ENCODE results near the gene TNS1. TPM values are rescaled to one million over a fixed set of nuclear protein-coding genes. Genes with fewer than 3 reads are reported as not detected.
A peak's percentile ranks its signal among the peaks of the same experiment; 100 is the strongest.

Gene TNS1
- polyA plus RNA-seq, 1 experiment: 19.7 TPM

DNA sequence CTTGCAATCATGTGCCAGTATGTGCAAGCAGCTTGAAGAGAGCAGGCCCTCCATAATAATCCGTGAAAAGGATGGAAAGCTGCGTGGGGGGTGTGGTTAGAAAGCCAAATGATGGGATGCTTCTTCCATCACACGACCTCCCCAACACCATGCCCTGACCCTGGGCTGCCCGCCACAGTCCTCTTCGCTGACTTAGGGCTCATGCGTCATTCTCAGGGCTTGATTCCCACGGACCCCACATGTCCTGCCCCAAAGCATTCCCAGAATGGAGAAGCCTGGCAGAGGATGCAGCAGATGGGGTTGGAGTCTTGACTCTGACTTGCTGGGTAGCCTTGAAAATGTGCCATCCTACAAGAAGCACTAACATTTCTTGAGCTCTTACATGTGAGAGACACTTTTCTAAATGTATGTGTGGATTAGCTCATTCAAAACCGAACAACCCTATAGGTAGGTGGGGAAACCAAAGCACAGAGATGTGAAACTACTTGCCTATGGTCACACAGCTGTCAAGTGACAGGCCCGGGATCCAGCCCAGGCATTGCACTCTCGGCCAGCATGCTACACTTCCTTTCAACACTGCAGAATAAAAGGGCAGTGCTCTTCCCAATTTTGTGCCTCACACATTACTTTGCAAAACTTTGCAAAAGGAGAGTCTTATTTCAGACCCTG is 3.7 kb downstream of the TNS1 start:
- POLR2A ChIA-PET: no interaction called here
- no peaks in the 10 kb centered on the region for H3K27me3 ChIP-seq (ENCODE audit: control insufficient read depth, insufficient read depth, low read length)
- DNase-seq (ENCODE audit: low read depth, low spot score): no peak
- H3K27ac ChIP-seq (ENCODE audit: low read depth, low read length): no peak overlapping the region
- no peak for TF ChIP-seq CTCF (IDR thresholded peaks at IDR 0.05; ENCODE audit: low read depth, low read length)
- CTCF ChIA-PET: interaction anchor here (1.0 to 1.9 kb wide), 3 partner anchors 10 to 213 kb away, joined by 3 to 4 read pairs (median 3); no protein-coding TSS in a partner anchor
- H3K4me3 ChIP-seq (ENCODE audit: low read depth, low read length): no peak overlapping the region; the same call in 1 of the 2 replicates
- no peaks in the 10 kb centered on the region for H3K9me3 ChIP-seq (ENCODE audit: control insufficient read depth, insufficient read depth, low read length)

DNA sequence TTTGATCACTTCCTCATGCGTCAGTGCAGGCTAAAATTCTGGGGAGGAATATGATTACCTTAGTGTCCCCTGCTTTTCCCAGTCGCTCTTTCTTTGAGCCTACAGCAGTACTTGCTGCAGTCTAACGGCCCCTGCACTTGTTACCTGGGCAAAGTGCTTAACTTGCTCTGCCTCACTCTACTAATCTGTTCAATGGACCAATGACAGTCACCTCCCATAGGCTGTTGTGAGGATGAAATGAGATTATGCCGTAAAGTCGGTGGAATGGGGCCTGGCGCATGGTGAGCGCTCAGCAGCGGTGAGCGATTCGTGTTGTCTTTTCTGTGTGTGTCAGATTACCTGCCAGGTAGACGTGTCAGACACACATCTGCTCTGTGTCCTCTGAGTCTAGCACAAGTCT is 5.3 kb downstream of the TNS1 start:
- Histone ChIP-seq H3K27ac (ENCODE audit: low read depth, low read length) (peak overlapping the region; percentile 21), H3K27me3 (ENCODE audit: control insufficient read depth, insufficient read depth, low read length) (no peaks in the 10 kb centered on the region), H3K9me3 (ENCODE audit: control insufficient read depth, insufficient read depth, low read length) (no peaks in the 10 kb centered on the region), H3K4me3 (ENCODE audit: low read depth, low read length) (no peak overlapping the region)
- no peak for DNase-seq (ENCODE audit: low read depth, low spot score)
- CTCF ChIA-PET: interaction anchor here (1.3 kb wide), 1 partner anchor 111 kb away, joined by 3 read pairs; no protein-coding TSS in a partner anchor
- no peak for TF ChIP-seq CTCF (IDR thresholded peaks at IDR 0.05; ENCODE audit: low read depth, low read length)
- POLR2A ChIA-PET: no interaction called here

GRCh38 chr2:217996361-217996760 is 6.4 kb downstream of the TNS1 start:
- H3K9me3 ChIP-seq (ENCODE audit: control insufficient read depth, insufficient read depth, low read length): no peaks in the 10 kb centered on the region
- CTCF ChIA-PET: interaction anchor here (0.8 to 1.6 kb wide), 4 partner anchors 38 to 210 kb away, joined by 3 to 7 read pairs (median 3); no protein-coding TSS in a partner anchor
- no peaks in the 10 kb centered on the region for H3K27me3 ChIP-seq (ENCODE audit: control insufficient read depth, insufficient read depth, low read length)
- DNase-seq (ENCODE audit: low read depth, low spot score): peak; percentile 36
- no peak for TF ChIP-seq CTCF (IDR thresholded peaks at IDR 0.05; ENCODE audit: low read depth, low read length)
- 0 out of 2 replicates have a peak overlapping the region, but pooled peaks have one; percentile 10 for H3K4me3 ChIP-seq (ENCODE audit: low read depth, low read length)
- H3K27ac ChIP-seq (ENCODE audit: low read depth, low read length): peak overlapping the region; percentile 69
- POLR2A ChIA-PET: interaction anchor here (0.6 to 1.4 kb wide), 2 partner anchors 33 to 62 kb away, joined by 3 to 5 read pairs; no protein-coding TSS in a partner anchor

DNA sequence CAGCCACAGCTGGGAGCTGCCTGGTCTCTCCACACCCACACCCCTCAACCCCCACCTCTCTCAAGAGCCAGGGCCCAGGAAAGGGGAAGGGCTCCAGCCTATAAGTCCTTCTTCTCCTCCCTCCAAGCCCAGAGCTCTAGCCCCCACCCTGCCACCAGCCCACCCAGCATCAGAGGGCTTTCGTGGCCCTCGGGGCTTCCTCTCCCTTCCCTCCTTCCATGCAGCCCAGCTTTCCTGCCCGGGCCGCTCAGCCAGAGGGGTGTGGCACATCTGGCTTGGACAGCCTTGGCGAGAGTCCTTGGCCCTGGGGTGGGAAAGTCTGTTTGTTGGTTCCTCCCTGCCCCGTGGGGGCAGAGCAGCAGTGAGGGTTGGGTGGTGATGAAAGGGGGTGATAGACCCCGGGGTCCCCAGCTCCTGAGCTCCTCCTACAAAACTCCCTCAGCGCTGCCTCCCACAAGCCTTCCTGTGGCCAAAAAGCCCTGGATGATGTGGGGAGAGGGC is 7.0 kb downstream of the TNS1 start:
- no peaks in the 10 kb centered on the region for H3K9me3 ChIP-seq (ENCODE audit: control insufficient read depth, insufficient read depth, low read length)
- ChIA-PET POLR2A (interaction anchor here (1.4 kb wide), 1 partner anchor 62 kb away, joined by 3 read pairs; no protein-coding TSS in a partner anchor), CTCF (interaction anchor here (0.8 to 1.6 kb wide), 4 partner anchors 39 to 210 kb away, joined by 3 to 7 read pairs (median 3); no protein-coding TSS in a partner anchor)
- DNase-seq (ENCODE audit: low read depth, low spot score): no peak
- 0 out of 2 replicates have a peak overlapping the region, but pooled peaks have one; percentile 7 for H3K4me3 ChIP-seq (ENCODE audit: low read depth, low read length)
- H3K27ac ChIP-seq (ENCODE audit: low read depth, low read length): peak overlapping the region; percentile 69
- no peak for TF ChIP-seq CTCF (IDR thresholded peaks at IDR 0.05; ENCODE audit: low read depth, low read length)
- no peaks in the 10 kb centered on the region for H3K27me3 ChIP-seq (ENCODE audit: control insufficient read depth, insufficient read depth, low read length)

Data from AG04450 (cell line).